Measurements from ENCODE around the gene IGBP1.

DNA sequence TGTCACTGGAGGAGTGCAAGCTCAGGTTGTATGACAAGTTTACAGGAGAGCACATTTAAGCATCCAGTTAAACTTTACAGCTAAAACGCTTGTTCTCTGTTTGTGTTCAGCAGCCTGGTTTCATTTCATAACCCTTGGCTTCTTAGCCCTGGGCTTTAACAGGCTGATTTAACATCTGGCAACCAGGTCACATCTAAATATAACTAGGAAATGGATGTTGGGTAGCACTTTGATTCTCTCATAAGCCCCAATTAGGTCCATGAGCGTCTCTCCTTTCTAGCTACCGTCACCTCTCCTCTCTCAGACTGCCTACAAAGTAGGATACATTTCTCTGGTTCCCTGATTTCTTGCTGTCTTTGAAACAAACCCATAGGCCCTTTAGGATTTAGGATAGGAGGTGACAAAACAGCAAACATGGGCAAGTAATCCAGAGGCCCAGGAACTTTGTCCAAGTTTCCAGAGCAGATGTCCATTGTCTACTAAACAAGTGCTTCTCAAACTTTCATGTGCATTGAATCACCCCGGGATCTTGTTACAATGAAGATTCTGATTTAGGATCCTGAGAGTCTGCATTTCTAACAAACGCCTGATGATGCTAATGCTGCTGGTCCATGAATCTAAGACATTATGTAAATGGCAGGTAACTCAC lies 48.5 kb upstream of the IGBP1 start:
- TF ChIP-seq POLR2A (IDR thresholded peaks at IDR 0.05; ENCODE audit: low read depth, low read length): no peak
- TF ChIP-seq POLR2AphosphoS5 (IDR thresholded peaks at IDR 0.05; ENCODE audit: low read depth, low read length): no peak
- TF ChIP-seq TAF1 (IDR thresholded peaks at IDR 0.05; ENCODE audit: borderline replicate concordance, low read depth, low read length): no peak
